Skeletal muscle tissue (tissue), 4 donors: ENCODE data around the gene ANKRD33. TPM values are rescaled to one million over a fixed set of nuclear protein-coding genes. Genes with fewer than 3 reads are reported as not detected.

ENCODE experiments used
- H3K27ac ChIP-seq: one replicate; pipeline ENCODE4 v1.7.0; 2013; ENCODE audit warnings: mild to moderate bottlenecking, low read depth, low read length, inconsistent platforms
- H3K27me3 ChIP-seq, 3 donors: one replicate each; pipeline ENCODE4 v1.7.0; 2013; ENCODE audit warnings: low read length in 3 of 3; ENCODE audit not compliant: control insufficient read depth in 3 of 3, insufficient read depth in 3 of 3
- H3K36me3 ChIP-seq, 3 donors: one replicate each; pipeline ENCODE4 v1.7.0; 2013; ENCODE audit warnings: low read length in 3 of 3; ENCODE audit not compliant: control insufficient read depth in 3 of 3, insufficient read depth in 3 of 3
- H3K4me1 ChIP-seq, 3 donors: one replicate each; pipeline ENCODE4 v1.7.0; 2013; ENCODE audit warnings: low read length in 3 of 3, mild to moderate bottlenecking in 3 of 3; ENCODE audit not compliant: control insufficient read depth in 3 of 3, insufficient read depth in 3 of 3
- H3K4me3 ChIP-seq, 3 donors: one replicate each; pipeline ENCODE4 v1.7.0; 2013; ENCODE audit warnings: low read length in 3 of 3
- H3K9ac ChIP-seq, 3 donors: one replicate each; pipeline ENCODE4 v1.7.0; 2013; ENCODE audit warnings: low read length in 3 of 3, mild to moderate bottlenecking in 3 of 3, moderate library complexity in 2 of 3, low read depth in 1 of 3
- H3K9me3 ChIP-seq, 3 donors: one replicate each; pipeline ENCODE4 v1.7.0; 2013; ENCODE audit warnings: low read length in 3 of 3; ENCODE audit not compliant: control insufficient read depth in 3 of 3
- total RNA-seq: library from RNA; depleted of rRNA; stranded (reverse); fragments of >200 nt; gene quantifications from one replicate; pipeline ENCODE4 v1.2.3, GENCODE V29; 2014
- donor health status: Osteomylitis.

ANKRD33 gene
- total RNA-seq, 1 donor from 2014 or later = not detected

DNA sequence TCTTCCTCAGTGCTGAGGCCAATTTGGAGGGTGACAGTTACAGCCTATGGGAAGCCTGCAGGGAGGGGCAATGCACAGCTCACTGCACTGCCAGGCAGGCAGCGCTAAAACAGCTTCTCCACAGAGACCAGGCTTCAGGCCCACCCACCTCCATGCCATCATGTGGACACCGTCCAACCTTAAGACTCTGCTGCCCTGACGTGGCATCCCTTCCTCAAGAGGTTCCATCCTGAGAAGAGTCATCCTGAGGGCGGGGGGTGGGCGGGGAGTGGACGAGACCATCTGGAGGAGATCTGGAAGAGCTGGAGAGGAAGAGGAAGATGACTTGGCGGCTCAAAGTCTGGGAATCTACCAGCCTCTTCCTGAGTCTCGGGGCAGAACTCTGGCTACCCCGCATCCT, 11.0 kb downstream of the ANKRD33 start:
- Histone ChIP-seq H3K4me1 (peaks cover 21 to 24% (median 21%) of the 10 kb centered on the region in 3 donors), H3K9ac (no peak overlapping the region), H3K27me3 (no peaks in the 10 kb centered on the region), H3K27ac (no peak overlapping the region), H3K9me3 (no peaks in the 10 kb centered on the region), H3K4me3 (no peak overlapping the region), H3K36me3 (no peaks in the 10 kb centered on the region)

DNA sequence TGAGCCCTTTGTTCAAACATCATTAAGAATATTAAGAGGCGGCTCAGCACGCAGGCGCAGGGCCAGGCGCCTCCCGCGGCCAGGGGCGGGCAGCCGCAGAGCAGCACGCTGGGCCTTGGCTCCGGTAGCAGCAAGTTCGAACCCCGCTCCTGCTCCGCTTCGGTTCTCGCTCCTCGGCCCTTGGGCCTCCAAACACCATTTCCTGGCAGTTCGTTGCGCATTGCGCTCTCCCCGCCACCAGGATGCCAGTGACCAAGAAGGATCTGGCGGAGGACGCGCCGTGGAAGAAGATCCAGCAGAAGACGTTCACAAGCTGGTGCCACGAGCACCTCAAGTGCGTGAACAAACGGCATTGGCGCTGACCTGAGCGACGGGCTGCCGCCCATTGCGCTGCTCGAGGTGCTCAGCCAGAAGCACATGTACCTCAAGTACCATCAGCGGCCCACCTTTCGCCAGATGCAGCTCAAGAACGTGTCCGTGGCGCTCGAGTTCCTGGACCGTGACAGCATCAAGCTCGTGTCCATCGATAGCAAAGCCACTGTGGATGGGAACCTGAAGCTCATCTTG, 12.5 kb downstream of the ANKRD33 start:
- peaks cover 23 to 29% (median 25%) of the 10 kb centered on the region in 3 donors for H3K4me1 ChIP-seq
- H3K9me3 ChIP-seq = no peaks in the 10 kb centered on the region

DNA sequence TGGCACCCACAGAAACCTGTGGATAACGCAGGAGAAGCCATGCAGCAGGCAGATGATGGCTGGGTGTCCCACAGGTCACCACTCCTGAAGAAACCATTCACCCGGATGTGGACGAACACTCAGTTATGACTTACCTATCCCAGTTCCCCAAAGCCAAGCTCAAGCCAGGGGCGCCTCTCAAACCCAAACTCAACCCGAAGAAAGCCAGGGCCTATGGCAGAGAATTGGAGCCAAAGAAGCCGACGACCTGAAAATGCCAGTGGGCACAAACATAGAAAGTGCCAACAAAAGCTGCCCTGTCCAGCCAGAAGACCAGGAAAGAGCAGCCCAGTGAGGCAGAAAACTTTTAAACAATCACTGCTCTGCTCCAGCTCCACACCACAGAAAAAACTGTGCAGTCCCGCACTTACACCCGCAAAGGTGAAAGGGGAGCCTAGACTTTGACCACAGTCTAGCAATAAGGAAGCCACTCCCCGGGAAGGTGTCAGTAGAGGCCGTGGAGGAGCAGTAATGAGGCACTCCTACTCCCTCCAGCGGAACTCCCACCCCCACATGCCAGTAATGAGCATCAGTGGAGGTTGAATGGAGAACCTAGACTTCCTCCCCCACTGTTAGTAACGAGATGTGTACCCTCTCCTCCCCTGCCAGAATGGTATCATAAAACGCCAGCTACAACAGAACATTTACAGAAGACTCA, 13.4 kb downstream of the ANKRD33 start:
- H3K9me3 ChIP-seq = no peaks in the 10 kb centered on the region
- H3K4me1 ChIP-seq = peaks cover 25 to 28% (median 28%) of the 10 kb centered on the region in 3 donors

More for the DNA sequence above, 12.5 kb downstream of the ANKRD33 start:
- Histone ChIP-seq H3K27me3 (no peaks in the 10 kb centered on the region), H3K27ac (no peak overlapping the region), H3K36me3 (no peaks in the 10 kb centered on the region), H3K9ac (no peak overlapping the region), H3K4me3 (no peak overlapping the region)

DNA sequence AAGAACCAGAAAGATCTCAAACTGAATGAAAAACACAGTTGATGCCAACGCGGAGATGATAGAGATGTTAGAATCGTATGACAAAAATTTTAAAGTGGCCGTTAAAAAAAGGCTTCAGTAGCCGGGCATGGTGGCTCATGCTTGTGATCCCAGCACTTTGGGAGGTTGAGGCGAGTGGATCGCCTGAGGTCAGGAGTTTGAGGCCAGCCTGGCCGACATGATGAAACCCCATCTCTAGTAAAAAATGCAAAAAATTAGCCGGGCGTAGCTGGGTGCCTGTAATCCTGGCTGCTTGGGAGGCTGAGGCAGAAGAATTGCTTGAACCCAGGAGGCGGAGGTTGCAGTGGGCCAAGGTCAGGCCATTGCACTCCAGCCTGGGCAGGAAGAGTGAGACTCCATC, 14.0 kb downstream of the ANKRD33 start:
- Histone ChIP-seq H3K27ac (no peak overlapping the region), H3K9me3 (no peaks in the 10 kb centered on the region), H3K36me3 (no peaks in the 10 kb centered on the region), H3K4me1 (peaks cover 26 to 29% (median 28%) of the 10 kb centered on the region in 3 donors), H3K27me3 (peaks cover 0 to 8% (median 6%) of the 10 kb centered on the region in 3 donors), H3K4me3 (no peak overlapping the region), H3K9ac (no peak overlapping the region)

More for the DNA sequence above, 13.4 kb downstream of the ANKRD33 start:
- Histone ChIP-seq H3K27ac (no peak overlapping the region), H3K36me3 (no peaks in the 10 kb centered on the region), H3K4me3 (no peak overlapping the region), H3K9ac (no peak overlapping the region), H3K27me3 (peaks cover 0 to 3% (median 2%) of the 10 kb centered on the region in 3 donors)

DNA sequence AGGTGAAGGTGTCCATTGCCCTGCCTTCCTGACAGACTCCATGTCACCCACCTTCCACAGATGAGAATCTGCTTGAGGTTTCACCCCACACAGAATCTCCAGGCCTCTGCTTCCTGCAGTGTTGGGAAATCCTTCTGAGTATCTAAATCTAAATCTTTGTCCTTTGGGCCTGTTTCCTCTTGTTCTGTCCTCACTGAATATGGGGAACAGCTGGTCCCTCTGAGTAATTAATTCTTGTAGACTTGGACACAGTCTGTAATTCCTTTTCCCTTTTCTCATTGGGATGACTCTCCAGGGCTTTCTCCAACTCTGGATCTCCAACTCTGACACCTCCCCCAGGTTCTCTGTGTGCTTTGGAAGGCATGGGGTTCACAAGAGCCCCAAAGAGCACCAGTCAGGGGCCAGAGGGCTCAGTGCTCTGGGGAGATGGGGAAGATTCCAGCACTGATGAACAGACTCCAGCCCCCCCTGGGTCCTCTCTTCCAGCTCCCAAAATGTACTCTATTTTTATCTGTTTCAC, 17.1 kb downstream of the ANKRD33 start:
- Histone ChIP-seq H3K27ac (peak overlapping the region; percentile 92), H3K36me3 (no peaks in the 10 kb centered on the region), H3K9me3 (no peaks in the 10 kb centered on the region), H3K27me3 (peaks cover 6 to 27% (median 14%) of the 10 kb centered on the region in 3 donors), H3K9ac (peak overlapping the region in 1 of 3 donors; percentile 33), H3K4me3 (no peak overlapping the region), H3K4me1 (peaks cover 29 to 38% (median 37%) of the 10 kb centered on the region in 3 donors)

DNA sequence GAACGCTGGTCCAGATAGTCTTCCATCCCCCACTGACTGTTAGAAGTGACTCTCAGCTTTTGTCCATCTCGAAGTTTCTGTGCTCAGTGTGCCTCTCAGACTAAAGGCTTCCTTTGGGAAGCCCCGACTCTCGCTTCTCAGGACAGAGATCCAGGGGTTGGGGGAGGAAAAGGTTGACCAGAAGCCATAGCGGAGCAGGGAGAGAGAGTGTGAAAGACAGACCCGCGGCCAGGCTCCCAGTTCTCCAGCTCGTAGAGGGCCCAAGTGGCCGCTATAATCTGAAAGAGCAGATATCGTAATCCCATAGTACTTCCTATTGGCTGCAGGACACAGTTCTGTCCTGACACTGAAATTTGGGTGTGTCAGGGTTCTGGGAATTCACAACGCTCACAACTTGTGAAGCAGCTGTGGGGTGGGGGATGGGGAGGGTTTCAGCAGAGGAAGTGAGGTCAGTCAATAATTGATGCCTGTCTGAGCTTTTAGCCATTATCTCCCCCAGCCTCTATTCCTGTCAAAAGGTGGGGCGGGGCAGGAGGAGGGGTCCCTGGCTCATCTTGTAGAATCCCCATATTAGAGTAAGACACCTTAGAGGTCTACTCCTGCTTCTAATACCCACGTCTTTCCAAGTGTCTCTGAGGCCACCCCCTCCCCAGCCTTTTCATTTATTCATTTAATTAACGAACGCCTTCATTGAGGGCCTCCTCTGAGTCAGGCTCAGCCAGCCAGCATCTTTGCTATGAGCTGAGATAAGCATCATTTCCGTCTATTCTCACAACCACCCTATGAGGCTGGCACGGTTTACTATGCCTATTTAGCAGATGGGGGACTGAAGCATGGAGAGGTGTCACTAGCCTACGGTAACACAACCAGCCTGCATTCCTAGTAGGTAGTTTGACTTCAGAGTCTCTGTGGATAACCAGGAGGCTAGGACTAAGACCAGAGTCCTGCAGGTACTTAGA, 17.8 kb downstream of the ANKRD33 start:
- Histone ChIP-seq H3K36me3 (no peaks in the 10 kb centered on the region), H3K4me3 (peak overlapping the region; percentile 17 to 58 (median 43)), H3K4me1 (peaks cover 37 to 44% (median 44%) of the 10 kb centered on the region in 3 donors), H3K9me3 (no peaks in the 10 kb centered on the region), H3K27me3 (peaks cover 6 to 27% (median 14%) of the 10 kb centered on the region in 3 donors), H3K27ac (peak overlapping the region; percentile 92), H3K9ac (peak overlapping the region; percentile 23 to 51 (median 47))

DNA sequence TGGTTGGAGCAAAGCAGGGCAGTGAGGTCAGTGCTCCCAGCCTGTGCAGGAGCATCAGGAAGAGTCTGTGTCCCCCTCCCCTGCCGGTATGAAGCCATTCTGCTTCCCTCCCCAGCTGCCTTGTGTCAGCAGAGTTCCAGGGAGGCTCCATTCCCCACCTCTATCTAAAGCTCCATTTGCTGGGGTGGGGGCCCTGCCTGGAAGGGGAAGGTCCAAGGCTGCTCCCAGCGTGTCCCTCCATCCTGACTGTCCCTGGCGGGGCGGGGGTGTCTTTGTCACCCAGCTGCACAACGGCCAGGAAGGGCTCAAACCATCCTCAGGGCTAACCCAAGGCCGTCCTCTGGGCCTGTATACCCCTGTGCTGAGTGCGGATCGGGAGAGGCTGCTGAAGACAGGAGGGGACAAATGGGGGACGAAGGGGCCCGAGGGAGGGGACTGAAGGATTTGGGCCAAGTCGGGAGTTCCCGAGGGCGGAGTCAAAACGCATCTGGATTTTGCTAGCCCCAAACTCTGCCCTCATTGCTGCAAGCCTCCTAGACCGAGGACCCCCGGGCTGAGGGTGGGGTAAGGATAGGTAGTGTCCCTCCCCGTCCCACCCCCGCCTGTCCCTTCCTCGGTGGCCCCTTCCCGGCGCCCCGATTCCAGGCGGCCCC, 18.7 kb downstream of the ANKRD33 start:
- Histone ChIP-seq H3K9ac (peak overlapping the region; percentile 51 to 63 (median 53)), H3K9me3 (no peaks in the 10 kb centered on the region), H3K36me3 (no peaks in the 10 kb centered on the region), H3K4me1 (peaks cover 45 to 52% (median 52%) of the 10 kb centered on the region in 3 donors), H3K4me3 (peak overlapping the region; percentile 17 to 61 (median 43)), H3K27me3 (peaks cover 6 to 27% (median 14%) of the 10 kb centered on the region in 3 donors), H3K27ac (peak overlapping the region; percentile 92)

DNA sequence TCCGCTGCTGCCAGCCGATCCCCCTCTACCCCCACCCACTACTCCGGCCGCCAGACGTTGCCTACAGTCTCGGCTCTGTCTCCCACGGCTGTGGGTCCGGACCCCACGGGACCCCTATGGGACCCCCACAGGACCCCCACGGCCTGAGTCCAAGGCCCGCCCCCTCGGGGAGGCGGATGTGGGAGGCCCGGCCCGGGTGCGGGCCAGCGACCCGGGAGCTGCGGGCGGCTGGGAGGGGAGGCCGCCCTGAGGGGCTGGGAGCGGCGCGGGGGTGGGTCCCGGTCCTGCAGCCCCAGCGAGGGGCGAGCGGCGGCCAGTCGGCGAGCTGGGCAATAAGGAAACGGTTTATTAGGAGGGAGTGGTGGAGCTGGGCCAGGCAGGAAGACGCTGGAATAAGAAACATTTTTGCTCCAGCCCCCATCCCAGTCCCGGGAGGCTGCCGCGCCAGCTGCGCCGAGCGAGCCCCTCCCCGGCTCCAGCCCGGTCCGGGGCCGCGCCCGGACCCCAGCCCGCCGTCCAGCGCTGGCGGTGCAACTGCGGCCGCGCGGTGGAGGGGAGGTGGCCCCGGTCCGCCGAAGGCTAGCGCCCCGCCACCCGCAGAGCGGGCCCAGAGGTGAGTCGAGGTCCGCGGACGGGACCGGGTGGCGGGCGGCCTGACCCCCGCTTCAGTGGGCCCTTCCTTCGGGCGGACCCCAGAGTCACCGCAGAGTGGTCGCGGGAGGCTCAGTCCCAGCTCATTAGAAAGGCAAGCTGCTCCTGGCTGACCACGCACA, 19.4 kb downstream of the ANKRD33 start, which contains the start of gene ACVRL1:
TSS of gene ACVRL1 (plus strand) at position 422 of the 773 bp plus-strand sequence. CDS start 4,971 bp downstream, outside the sequence.
- peak within 1 kb of the TSS; percentile 92 for H3K27ac ChIP-seq
- H3K9me3 ChIP-seq = no peaks in the 10 kb centered on the region
- H3K27me3 ChIP-seq = peaks cover 6 to 27% (median 14%) of the 10 kb centered on the region in 3 donors
- peaks cover 51 to 59% (median 57%) of the 10 kb centered on the region in 3 donors for H3K4me1 ChIP-seq
- peak within 1 kb of the TSS; percentile 49 to 79 (median 61) for H3K4me3 ChIP-seq
- peak within 1 kb of the TSS; percentile 53 to 74 (median 63) for H3K9ac ChIP-seq
- H3K36me3 ChIP-seq = no peaks in the 10 kb centered on the region
